ENCODE results near the gene SHISA7.
"Not testable (repeated sequence)": the region's sequence is repeated elsewhere in the genome, so short reads cannot be mapped to it uniquely, and the experiment has no call there.

The SHISA7 gene

DNA sequence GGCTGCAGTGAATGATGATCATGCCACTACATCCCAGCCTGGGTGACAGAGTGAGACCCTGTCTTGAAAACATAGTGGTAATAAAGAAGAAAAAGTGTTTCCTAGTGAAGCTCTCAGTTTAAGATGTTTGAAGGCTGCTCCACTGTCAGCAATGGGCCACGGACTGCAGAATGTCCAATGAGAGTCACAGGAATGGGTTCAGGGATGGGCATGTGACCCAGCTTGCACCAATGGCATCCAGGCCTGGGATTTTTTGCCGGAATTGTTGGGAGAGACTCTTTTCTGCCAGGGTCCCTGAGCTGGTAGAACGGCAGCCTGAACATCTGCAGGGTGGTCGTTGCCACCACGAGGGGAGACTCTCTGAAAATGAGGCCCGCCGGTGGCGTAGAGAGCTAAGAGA is 6.3 kb downstream of the SHISA7 start:
- no peak overlapping the region for H3K4me3 ChIP-seq (ENCODE audit: low read length)
- H3K27me3 ChIP-seq (ENCODE audit: control insufficient read depth, insufficient read depth, low read length): peaks cover 40% of the 10 kb centered on the region
- no peaks in the 10 kb centered on the region for H3K36me3 ChIP-seq (ENCODE audit: insufficient read depth, low read length)
- H3K4me2 ChIP-seq (ENCODE audit: low read length): no peak overlapping the region
- H3K4me1 ChIP-seq (ENCODE audit: control insufficient read depth, insufficient read depth, low read length): peaks cover 3% of the 10 kb centered on the region
- no peaks in the 10 kb centered on the region for H3K9me3 ChIP-seq (replicated peaks; ENCODE audit: low read length)
- H3K9ac ChIP-seq (ENCODE audit: low read depth, low read length): no peak overlapping the region

DNA sequence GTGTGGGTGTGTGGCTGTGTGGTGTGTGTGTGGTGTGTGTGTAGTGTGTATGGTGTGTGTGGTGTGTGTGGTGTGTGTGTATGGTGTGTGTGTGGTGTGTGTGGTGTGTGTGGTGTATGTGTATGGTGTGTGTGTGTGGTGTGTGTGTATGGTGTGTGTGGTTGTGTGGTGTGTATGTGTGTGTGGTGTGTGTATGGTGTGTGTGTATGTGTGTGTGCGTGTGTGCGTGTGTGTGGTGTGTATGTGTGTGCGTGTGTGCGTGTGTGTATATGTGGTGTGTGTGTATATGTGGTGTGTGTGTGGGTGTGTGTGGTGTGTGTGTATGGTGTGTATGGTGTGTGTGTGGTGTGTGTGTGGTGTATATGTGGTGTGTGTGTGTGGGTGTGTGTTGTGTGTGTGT is 8.1 kb downstream of the SHISA7 start:
- Histone ChIP-seq H3K4me1 (ENCODE audit: control insufficient read depth, insufficient read depth, low read length) (no peaks in the 10 kb centered on the region), H3K4me3 (ENCODE audit: low read length) (no peak overlapping the region), H3K27me3 (ENCODE audit: control insufficient read depth, insufficient read depth, low read length) (peaks cover 22% of the 10 kb centered on the region), H3K4me2 (ENCODE audit: low read length) (no peak overlapping the region), H3K9ac (ENCODE audit: low read depth, low read length) (no peak overlapping the region), H3K9me3 (replicated peaks; ENCODE audit: low read length) (no peaks in the 10 kb centered on the region), H3K36me3 (ENCODE audit: insufficient read depth, low read length) (no peaks in the 10 kb centered on the region)

DNA sequence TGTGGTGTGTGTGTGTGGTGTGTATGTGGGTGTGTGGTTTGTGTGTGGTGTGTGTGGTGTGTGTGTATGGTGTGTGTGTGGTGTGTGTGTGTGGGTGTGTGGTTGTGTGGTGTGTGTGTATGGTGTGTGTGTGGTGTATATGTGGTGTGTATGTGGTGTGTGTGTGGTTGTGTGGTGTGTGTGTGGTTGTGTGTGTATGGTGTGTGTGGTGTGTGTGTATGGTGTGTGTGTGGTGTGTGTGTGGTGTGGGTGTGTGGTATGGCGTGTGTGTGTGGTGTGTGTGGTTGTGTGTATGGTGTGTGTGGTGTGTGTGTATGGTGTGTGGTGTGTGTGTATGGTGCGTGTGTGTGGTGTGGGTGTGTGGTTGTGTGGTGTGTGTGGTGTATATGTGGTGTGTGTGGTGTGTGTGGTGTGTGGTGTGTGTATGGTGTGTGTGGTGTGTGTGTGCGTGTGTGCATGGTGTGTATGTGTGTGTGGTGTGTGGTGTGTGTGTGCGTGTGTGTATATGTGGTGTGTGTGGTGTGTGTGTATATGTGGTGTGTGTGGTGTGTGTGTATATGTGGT is 8.7 kb downstream of the SHISA7 start:
- Histone ChIP-seq H3K27me3 (ENCODE audit: control insufficient read depth, insufficient read depth, low read length) (peaks cover 18% of the 10 kb centered on the region), H3K4me2 (ENCODE audit: low read length) (no peak overlapping the region), H3K36me3 (ENCODE audit: insufficient read depth, low read length) (no peaks in the 10 kb centered on the region), H3K4me3 (ENCODE audit: low read length) (no peak overlapping the region), H3K9me3 (replicated peaks; ENCODE audit: low read length) (no peaks in the 10 kb centered on the region), H3K9ac (ENCODE audit: low read depth, low read length) (no peak overlapping the region), H3K4me1 (ENCODE audit: control insufficient read depth, insufficient read depth, low read length) (no peaks in the 10 kb centered on the region)

DNA sequence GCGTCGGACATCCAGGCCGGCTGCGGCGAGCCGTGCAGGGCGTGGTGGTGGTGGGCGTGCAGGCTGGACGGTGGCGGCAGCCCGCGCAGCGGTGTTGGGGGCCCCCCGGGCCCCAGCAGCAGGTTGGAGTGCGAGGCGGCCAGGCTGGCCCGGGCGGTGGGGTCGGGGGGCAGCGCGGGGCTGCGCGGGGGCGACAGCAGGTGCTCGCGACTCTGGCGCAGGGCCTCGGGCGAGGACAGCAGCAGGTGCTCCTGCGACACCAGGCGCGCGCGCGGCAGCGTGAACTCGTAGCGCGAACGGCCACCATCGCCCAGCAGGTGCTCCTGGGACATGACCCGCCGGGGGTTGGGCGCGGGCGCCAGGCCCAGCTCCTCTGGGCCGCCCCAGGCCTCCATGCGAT is 9.8 kb downstream of the SHISA7 start:
- no peaks in the 10 kb centered on the region for H3K4me1 ChIP-seq (ENCODE audit: control insufficient read depth, insufficient read depth, low read length)
- no peaks in the 10 kb centered on the region for H3K9me3 ChIP-seq (replicated peaks; ENCODE audit: low read length)
- no peak overlapping the region for H3K4me3 ChIP-seq (ENCODE audit: low read length)
- no peak overlapping the region for H3K4me2 ChIP-seq (ENCODE audit: low read length)
- peaks cover 16% of the 10 kb centered on the region for H3K27me3 ChIP-seq (ENCODE audit: control insufficient read depth, insufficient read depth, low read length)
- no peak overlapping the region for H3K9ac ChIP-seq (ENCODE audit: low read depth, low read length)
- H3K36me3 ChIP-seq (ENCODE audit: insufficient read depth, low read length): no peaks in the 10 kb centered on the region

DNA sequence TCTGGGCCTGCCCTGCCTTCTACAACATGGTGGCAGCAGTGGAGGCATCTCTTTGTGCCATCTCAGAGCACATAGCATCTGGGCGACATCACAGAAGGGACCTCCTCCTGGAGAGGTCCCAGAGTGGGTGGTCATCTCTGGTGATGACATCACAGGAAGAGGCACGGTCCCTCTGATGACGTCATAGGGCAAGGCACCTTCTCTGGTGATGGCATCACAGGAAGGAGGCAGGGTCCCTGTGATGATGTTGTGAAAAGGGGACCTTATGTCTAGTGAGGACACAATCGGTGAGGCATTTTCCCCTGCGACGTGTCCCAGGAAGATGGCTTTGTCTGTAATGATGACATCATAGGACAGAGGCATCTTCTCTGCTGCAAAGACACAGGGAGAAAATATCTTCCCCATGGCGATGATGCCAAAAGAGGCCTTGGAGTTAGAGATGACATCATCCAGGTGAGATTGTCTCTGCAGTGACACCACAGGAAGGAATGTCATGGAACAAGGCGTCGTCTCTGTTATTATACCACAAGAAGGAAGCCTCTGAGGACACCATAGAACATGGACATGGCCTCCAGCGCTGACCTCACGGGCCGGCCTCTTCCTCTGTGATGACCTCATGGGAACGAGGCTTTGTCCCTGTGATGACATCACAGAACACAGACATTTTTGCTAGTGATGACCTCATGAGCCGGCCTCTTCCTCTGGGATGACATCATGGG is 10.7 kb downstream of the SHISA7 start:
- H3K4me2 ChIP-seq (ENCODE audit: low read length): no peak overlapping the region
- no peaks in the 10 kb centered on the region for H3K4me1 ChIP-seq (ENCODE audit: control insufficient read depth, insufficient read depth, low read length)
- H3K4me3 ChIP-seq (ENCODE audit: low read length): no peak overlapping the region
- H3K9ac ChIP-seq (ENCODE audit: low read depth, low read length): no peak overlapping the region
- H3K9me3 ChIP-seq (replicated peaks; ENCODE audit: low read length): no peaks in the 10 kb centered on the region
- H3K27me3 ChIP-seq (ENCODE audit: control insufficient read depth, insufficient read depth, low read length): peaks cover 16% of the 10 kb centered on the region
- no peaks in the 10 kb centered on the region for H3K36me3 ChIP-seq (ENCODE audit: insufficient read depth, low read length)

DNA sequence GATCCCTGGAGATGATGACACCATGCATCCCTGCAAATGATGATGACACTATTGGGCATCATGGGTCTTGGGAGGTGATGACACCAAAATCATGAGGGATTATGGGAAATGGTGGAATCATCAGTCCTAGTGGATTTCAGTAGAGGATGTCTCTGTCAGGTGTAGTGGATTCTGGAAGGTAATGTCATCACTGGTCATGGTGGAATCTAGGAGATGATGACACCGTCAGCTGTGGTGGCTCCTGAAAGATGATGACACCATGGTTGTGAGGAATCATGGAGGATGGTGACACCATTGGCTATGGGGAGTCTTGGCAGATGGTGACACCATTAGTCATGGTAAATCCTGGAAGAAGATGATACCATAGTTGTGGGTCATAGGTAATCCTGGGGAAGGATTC is 11.9 kb downstream of the SHISA7 start:
- Histone ChIP-seq H3K36me3 (ENCODE audit: insufficient read depth, low read length) (no peaks in the 10 kb centered on the region), H3K9ac (ENCODE audit: low read depth, low read length) (no peak overlapping the region), H3K4me3 (ENCODE audit: low read length) (no peak overlapping the region), H3K9me3 (replicated peaks; ENCODE audit: low read length) (no peaks in the 10 kb centered on the region), H3K4me1 (ENCODE audit: control insufficient read depth, insufficient read depth, low read length) (no peaks in the 10 kb centered on the region), H3K4me2 (ENCODE audit: low read length) (no peak overlapping the region), H3K27me3 (ENCODE audit: control insufficient read depth, insufficient read depth, low read length) (peaks cover 15% of the 10 kb centered on the region)

DNA sequence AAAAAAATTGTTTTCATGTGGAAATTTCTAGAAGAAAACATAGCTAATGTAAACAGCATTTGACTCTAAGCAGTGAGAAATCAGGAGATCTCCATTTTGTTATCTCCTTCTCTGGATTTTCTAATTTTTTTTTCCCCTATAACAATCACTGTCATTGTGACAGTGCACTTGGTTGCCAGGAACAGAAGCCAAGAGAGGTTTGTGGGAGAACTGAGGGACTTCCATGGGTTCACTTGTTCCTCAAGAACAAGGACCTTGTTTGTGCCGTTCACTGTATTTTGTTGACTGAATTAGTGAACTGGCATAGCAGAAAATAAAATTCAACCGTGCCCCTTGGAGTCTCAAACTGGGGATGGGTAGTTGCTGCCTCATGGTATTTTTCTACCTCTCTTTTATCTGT is 17.1 kb downstream of the SHISA7 start:
- H3K36me3 ChIP-seq (ENCODE audit: insufficient read depth, low read length): no peaks in the 10 kb centered on the region
- H3K4me2 ChIP-seq (ENCODE audit: low read length): no peak overlapping the region
- H3K4me1 ChIP-seq (ENCODE audit: control insufficient read depth, insufficient read depth, low read length): no peaks in the 10 kb centered on the region
- peaks cover 31% of the 10 kb centered on the region for H3K27me3 ChIP-seq (ENCODE audit: control insufficient read depth, insufficient read depth, low read length)
- no peak overlapping the region for H3K9ac ChIP-seq (ENCODE audit: low read depth, low read length)
- no peaks in the 10 kb centered on the region for H3K9me3 ChIP-seq (replicated peaks; ENCODE audit: low read length)
- no peak overlapping the region for H3K4me3 ChIP-seq (ENCODE audit: low read length)

DNA sequence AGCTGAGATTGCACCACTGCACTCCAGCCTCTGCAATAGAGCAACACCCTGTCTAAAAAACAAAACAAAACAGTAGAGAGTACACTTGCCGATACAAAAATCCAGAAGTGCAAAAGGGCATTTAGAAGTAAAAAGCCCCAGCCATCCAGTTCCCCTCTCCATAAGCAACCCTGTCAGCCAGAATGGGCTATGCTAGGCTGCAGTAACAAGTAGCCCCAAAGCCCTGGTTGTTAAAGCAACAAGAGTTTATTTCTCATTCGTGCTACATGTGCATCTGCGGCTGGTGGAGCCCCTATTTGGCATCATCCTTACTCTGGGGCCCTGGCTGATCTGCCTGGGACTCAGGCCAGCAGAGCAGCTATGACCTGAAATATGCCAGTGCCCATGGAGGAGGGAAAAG is 18.6 kb downstream of the SHISA7 start:
- no peaks in the 10 kb centered on the region for H3K4me1 ChIP-seq (ENCODE audit: control insufficient read depth, insufficient read depth, low read length)
- H3K9me3 ChIP-seq (replicated peaks; ENCODE audit: low read length): no peaks in the 10 kb centered on the region
- H3K36me3 ChIP-seq (ENCODE audit: insufficient read depth, low read length): no peaks in the 10 kb centered on the region
- no peak overlapping the region for H3K9ac ChIP-seq (ENCODE audit: low read depth, low read length)
- no peak overlapping the region for H3K4me2 ChIP-seq (ENCODE audit: low read length)
- H3K27me3 ChIP-seq (ENCODE audit: control insufficient read depth, insufficient read depth, low read length): peaks cover 45% of the 10 kb centered on the region
- no peak overlapping the region for H3K4me3 ChIP-seq (ENCODE audit: low read length)

DNA sequence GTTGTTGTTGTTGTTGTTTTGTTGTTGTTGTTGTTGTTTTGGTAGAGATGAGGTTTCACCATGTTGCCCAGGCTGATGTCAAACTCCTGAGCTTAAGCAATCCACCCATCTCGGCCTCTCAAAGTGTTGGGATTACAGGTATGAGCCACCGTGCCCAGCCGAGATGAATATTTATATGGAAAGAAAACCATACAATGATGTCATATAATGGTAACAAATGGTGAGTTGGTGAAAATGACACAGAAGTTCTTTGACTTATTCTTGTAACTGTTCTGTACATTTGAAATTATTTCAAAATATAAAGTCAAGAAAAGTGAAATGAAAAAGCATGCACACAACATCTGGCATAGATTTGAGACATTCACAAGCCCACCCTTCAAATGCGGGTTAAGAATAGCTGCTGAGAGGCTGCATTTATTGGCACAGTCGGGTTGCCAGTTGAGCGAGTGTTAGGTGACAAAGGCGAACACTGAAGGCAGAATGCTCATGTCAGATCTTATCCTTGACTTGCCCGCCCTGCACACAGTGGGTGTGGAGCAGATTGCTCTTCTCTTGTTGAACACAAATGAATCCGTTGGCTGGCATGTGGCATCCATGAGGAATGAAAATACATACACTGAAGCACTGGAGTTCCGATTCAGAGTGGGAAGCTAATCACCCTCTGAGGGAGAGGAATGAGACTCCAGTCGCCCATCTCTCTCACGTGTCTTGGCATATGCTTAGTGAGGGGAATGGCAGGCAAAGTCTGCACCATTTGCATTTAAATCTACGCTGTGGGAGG is 19.7 kb downstream of the SHISA7 start:
- no peaks in the 10 kb centered on the region for H3K4me1 ChIP-seq (ENCODE audit: control insufficient read depth, insufficient read depth, low read length)
- H3K36me3 ChIP-seq (ENCODE audit: insufficient read depth, low read length): no peaks in the 10 kb centered on the region
- H3K4me2 ChIP-seq (ENCODE audit: low read length): no peak overlapping the region
- no peak overlapping the region for H3K4me3 ChIP-seq (ENCODE audit: low read length)
- H3K9me3 ChIP-seq (replicated peaks; ENCODE audit: low read length): no peaks in the 10 kb centered on the region
- peaks cover 39% of the 10 kb centered on the region for H3K27me3 ChIP-seq (ENCODE audit: control insufficient read depth, insufficient read depth, low read length)
- H3K9ac ChIP-seq (ENCODE audit: low read depth, low read length): no peak overlapping the region

DNA sequence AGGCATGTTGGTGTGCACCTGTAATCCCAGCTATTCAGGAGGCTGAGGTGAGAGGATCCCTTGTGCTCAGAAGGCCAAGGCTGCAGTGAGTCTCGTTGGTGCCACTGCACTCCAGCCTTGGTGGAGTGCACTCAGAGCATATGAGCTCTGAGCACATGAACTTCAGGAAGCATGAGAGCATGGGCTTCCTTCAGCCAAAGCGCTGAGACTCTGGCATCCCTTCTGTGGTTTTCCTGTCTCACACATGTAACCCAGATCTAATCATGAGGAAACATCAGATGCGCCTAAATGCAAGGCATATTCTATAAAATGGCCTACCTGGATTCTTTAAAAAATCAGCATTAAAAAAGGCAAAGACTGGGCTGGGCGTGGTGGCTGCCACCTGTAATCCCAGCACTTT is 21.8 kb downstream of the SHISA7 start:
- not testable (repeated sequence) for H3K9ac ChIP-seq (ENCODE audit: low read depth, low read length); H3K4me1 ChIP-seq (ENCODE audit: control insufficient read depth, insufficient read depth, low read length); H3K9me3 ChIP-seq (replicated peaks; ENCODE audit: low read length); H3K36me3 ChIP-seq (ENCODE audit: insufficient read depth, low read length); H3K4me3 ChIP-seq (ENCODE audit: low read length); H3K4me2 ChIP-seq (ENCODE audit: low read length)
- peaks cover 37% of the 10 kb centered on the region for H3K27me3 ChIP-seq (ENCODE audit: control insufficient read depth, insufficient read depth, low read length)

DNA sequence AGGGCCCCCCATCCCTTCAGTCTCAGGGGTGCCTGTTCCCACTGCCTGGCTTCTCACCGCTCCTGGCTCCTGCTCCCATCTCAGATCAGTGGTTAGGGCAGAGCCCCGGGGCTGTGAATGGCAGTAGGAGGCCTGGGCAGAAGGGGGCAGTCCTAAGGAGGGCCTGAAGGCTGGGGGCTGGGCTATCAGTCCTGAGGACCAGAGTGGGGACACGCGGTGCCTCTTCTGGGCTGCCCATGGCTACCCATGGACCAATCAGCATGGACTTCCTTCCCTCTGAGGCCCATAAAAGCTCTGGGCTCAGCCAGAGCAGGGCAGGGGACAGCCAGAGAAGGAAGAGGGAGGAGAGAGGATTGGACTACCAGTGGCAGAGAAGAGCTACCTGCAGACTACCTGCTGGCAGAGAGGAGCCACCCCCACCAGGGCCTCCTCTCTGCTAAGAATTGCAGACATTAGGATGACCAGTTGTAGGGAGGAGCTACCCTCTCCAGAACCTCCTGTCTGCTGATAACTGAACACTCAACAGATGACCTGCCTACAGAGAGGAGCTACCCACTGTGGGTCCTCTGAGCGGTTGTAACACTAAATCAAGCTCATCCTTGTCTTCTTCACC is 23.4 kb downstream of the SHISA7 start:
- H3K36me3 ChIP-seq (ENCODE audit: insufficient read depth, low read length): no peaks in the 10 kb centered on the region
- no peak overlapping the region for H3K4me3 ChIP-seq (ENCODE audit: low read length)
- H3K9me3 ChIP-seq (replicated peaks; ENCODE audit: low read length): no peaks in the 10 kb centered on the region
- H3K4me2 ChIP-seq (ENCODE audit: low read length): no peak overlapping the region
- H3K4me1 ChIP-seq (ENCODE audit: control insufficient read depth, insufficient read depth, low read length): no peaks in the 10 kb centered on the region
- H3K27me3 ChIP-seq (ENCODE audit: control insufficient read depth, insufficient read depth, low read length): peaks cover 30% of the 10 kb centered on the region
- H3K9ac ChIP-seq (ENCODE audit: low read depth, low read length): no peak overlapping the region

Measured in skeletal muscle satellite cell (primary cell).